GM10266 (cell line): ENCODE data around the gene MED4.

Experiments used
- DNase-seq: peaks from one replicate; pipeline ENCODE4 v3.0.0; 2012; ENCODE audit errors: extremely low spot score
- TF ChIP-seq, protein P1 (sequence below): IDR thresholded peaks from 2 replicates; pipeline ENCODE4 v1.5.1; 2012; ENCODE audit warnings: mild to moderate bottlenecking, low read depth; ENCODE audit not compliant: control insufficient read depth, insufficient read depth; ENCODE audit errors: missing control alignments

MED4 gene

DNA sequence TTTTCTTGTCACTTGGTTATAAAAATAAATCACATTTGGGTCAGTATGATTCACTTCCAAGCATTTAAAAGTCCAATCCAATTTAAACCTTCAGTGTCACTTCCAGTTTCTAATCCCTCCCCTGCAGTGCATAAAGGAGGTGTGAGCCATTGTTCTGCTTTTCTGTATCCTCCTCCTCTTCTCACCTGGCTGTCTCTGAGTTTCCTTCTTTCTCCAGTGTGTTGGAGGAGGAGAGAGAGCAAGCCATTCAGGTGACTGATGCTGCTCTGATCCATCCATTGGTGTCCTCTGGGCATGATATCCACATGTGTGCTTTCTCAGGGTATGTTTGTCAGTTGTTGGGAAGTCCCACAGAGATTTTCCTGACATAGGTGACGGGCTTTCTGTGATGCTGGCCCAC is 56.1 kb downstream of the MED4 start:
- TF ChIP-seq, protein P1, sequence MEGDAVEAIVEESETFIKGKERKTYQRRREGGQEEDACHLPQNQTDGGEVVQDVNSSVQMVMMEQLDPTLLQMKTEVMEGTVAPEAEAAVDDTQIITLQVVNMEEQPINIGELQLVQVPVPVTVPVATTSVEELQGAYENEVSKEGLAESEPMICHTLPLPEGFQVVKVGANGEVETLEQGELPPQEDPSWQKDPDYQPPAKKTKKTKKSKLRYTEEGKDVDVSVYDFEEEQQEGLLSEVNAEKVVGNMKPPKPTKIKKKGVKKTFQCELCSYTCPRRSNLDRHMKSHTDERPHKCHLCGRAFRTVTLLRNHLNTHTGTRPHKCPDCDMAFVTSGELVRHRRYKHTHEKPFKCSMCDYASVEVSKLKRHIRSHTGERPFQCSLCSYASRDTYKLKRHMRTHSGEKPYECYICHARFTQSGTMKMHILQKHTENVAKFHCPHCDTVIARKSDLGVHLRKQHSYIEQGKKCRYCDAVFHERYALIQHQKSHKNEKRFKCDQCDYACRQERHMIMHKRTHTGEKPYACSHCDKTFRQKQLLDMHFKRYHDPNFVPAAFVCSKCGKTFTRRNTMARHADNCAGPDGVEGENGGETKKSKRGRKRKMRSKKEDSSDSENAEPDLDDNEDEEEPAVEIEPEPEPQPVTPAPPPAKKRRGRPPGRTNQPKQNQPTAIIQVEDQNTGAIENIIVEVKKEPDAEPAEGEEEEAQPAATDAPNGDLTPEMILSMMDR = no peak
- peak; percentile 18 for DNase-seq

DNA sequence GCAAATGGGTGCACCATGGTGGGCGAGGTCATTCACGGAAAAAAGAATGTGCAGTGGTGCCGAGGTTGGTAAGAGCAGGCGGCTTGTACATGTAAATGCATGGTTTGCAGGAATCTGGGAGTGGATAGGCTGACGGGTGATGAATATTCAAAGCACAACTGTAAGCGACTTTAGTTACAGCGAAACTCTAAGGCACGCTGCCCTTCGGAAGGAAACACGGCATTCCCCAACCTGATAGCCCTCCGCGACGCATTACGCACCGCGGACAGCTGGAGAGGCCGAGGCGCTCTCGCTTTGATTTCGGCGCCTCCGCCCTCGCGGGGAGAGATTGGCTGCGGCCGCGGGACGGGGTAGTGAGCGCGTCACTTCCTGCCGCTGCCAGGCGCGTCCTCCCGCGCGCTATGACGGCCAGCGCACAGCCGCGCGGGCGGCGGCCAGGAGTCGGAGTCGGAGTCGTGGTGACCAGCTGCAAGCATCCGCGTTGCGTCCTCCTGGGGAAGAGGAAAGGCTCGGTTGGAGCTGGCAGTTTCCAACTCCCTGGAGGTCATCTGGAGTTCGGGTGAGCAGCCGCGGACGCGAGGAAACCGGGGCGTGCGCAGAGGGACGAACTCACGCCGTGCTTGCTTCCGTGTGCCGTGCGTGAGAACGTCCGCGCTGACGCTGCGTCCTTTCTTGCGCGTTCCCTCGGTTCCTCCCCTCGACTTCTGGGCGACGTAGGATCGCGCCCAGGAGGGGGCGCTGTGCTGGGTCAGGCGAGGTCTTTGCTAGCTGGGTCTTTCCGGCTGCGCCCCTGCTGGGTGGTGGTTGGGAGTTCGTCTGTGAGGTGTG is 57.3 kb downstream of the MED4 start, which contains the start of gene NUDT15:
NUDT15 (plus strand) TSS at position 381 of the 828 bp plus-strand sequence; CDS start at position 402, 21 bp downstream.
- peak; percentile 89 for DNase-seq
- TF ChIP-seq, protein P1 = peak; percentile 99

DNA sequence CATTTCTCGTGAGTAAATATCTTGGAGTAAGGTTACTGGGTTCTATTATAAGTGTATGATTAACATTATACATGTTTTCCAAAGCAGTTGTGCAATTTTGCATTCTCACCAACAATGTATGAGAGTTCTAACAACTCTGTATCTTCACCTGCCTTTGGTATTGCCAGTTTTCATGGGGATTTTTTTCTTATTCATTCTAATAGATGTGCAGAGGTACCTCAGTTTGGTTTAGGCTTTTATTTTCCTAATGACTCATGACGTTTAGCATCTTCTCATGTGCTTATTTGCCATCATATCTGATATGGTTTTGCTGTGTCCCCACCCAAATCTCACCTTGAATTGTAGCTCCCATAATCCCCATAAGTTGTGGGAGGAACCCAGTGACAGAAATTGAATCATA is 65.0 kb downstream of the MED4 start:
- no peak for DNase-seq
- TF ChIP-seq, protein P1 = no peak

DNA sequence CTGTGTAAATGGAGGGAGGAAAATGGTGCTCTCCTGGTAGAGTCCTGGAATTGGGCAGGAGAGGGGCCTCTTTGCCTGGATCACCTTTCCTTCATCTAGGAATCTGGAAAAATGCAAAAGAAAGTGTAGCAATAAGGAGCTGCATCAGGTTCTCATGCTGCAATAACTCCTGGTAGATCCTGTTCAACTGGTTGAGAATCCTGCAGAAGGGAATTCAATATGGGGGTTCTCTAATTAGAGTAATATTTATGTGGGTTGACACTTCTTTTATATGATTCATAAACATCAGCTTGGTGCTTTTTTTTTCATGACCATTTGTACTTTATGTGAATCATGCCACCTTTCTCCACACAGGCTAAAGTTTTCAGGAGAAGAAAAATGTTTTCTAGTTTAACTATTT is 66.8 kb downstream of the MED4 start:
- TF ChIP-seq, protein P1 = no peak
- no peak for DNase-seq
